IMR-90 (cell line): ENCODE data around the gene BPI. TPM values are rescaled to one million over a fixed set of nuclear protein-coding genes. Genes with fewer than 3 reads are reported as not detected.

Experiments
- ATAC-seq: fragments of 200-7000 bp; cut with Tn5 transposase; 2 replicates; pipeline ENCODE4 v1.9.1; 2020; ENCODE audit warnings: low read depth, mild to moderate bottlenecking, moderate library complexity
- BruUV-seq: library from RNA; stranded (reverse); fragments of 400-500 nt; replicated peaks from 2 replicates; lab custom pipeline; 2021; lab: Mats Ljungman, UMichigan
- CTCF ChIA-PET: fragments of 300-600 bp; formaldehyde crosslinking; extraction: SDS; loops from one replicate; lab custom pipeline; 2021; ENCODE audit warnings: antibody characterized with exemption; lab: Yijun Ruan, JAX
- POLR2A ChIA-PET: fragments of 300-600 bp; sonication (Branson Sonifier 250); formaldehyde crosslinking; loops from one replicate; lab custom pipeline; 2022; ENCODE audit warnings: antibody characterized with exemption; ENCODE audit not compliant: unreplicated experiment; lab: Charles Lee
- DNase-seq: peaks from one replicate; pipeline ENCODE4 v3.0.0; 2013
- H2AFZ ChIP-seq: replicated peaks from 2 replicates; pipeline ENCODE3; 2013; ENCODE audit warnings: low read length, mild to moderate bottlenecking; ENCODE audit not compliant: poor library complexity
- H2AK5ac ChIP-seq: 2 replicates; pipeline ENCODE4 v1.6.1; 2013; ENCODE audit warnings: low read depth, low read length, inconsistent platforms
- H2AK9ac ChIP-seq: replicated peaks from 2 replicates; pipeline ENCODE3; 2013; ENCODE audit warnings: mild to moderate bottlenecking, low read depth, low read length, moderate library complexity; ENCODE audit not compliant: poor library complexity
- H2BK120ac ChIP-seq: 2 replicates; pipeline ENCODE4 v1.6.1; 2013; ENCODE audit warnings: low read depth, low read length, inconsistent platforms
- H2BK15ac ChIP-seq: 3 replicates; pipeline ENCODE4 v1.6.1; 2013; ENCODE audit warnings: low read depth, low read length, inconsistent platforms
- H2BK20ac ChIP-seq: 2 replicates; pipeline ENCODE4 v1.6.1; 2013; ENCODE audit warnings: low read depth, mild to moderate bottlenecking, inconsistent platforms, low read length, moderate library complexity
- H2BK5ac ChIP-seq: 2 replicates; pipeline ENCODE4 v1.6.1; 2013; ENCODE audit warnings: mild to moderate bottlenecking, low read depth, low read length, inconsistent platforms; ENCODE audit not compliant: poor library complexity, severe bottlenecking
- H3K14ac ChIP-seq: replicated peaks from 2 replicates; pipeline ENCODE4 v1.6.1; 2013; ENCODE audit warnings: low read depth, low read length, inconsistent platforms
- H3K18ac ChIP-seq: 2 replicates; pipeline ENCODE4 v1.6.1; 2013; ENCODE audit warnings: low read depth, low read length, control low read depth
- H3K23ac ChIP-seq: 2 replicates; pipeline ENCODE4 v1.6.1; 2013; ENCODE audit warnings: low read depth, low read length, inconsistent platforms
- H3K27ac ChIP-seq: 2 replicates; pipeline ENCODE4 v1.5.1; 2013; ENCODE audit warnings: mild to moderate bottlenecking, control low read depth, low read length; ENCODE audit not compliant: insufficient read depth
- H3K27me3 ChIP-seq: 2 replicates; pipeline ENCODE4 v1.6.1; 2013; ENCODE audit warnings: low read length; ENCODE audit not compliant: control insufficient read depth, insufficient read depth
- H3K36me3 ChIP-seq: 2 replicates; pipeline ENCODE4 v1.6.1; 2013; ENCODE audit warnings: low read length, mixed read lengths; ENCODE audit not compliant: control insufficient read depth, insufficient read depth
- H3K4ac ChIP-seq: 2 replicates; pipeline ENCODE4 v1.6.1; 2013; ENCODE audit warnings: low read depth, low read length, inconsistent platforms
- H3K4me1 ChIP-seq: 2 replicates; pipeline ENCODE4 v1.6.1; 2013; ENCODE audit warnings: low read length, mixed read lengths; ENCODE audit not compliant: control insufficient read depth, insufficient read depth
- H3K4me2 ChIP-seq: 2 replicates; pipeline ENCODE4 v1.6.1; 2013; ENCODE audit warnings: low read depth, mild to moderate bottlenecking, control low read depth, low read length, moderate library complexity
- H3K4me3 ChIP-seq: 2 replicates; pipeline ENCODE4 v1.5.1; 2013; ENCODE audit warnings: low read depth, mild to moderate bottlenecking, control low read depth, low read length, moderate library complexity; ENCODE audit not compliant: insufficient read depth
- H3K56ac ChIP-seq: 2 replicates; pipeline ENCODE4 v1.6.1; 2013; ENCODE audit warnings: low read length, inconsistent platforms; ENCODE audit not compliant: insufficient read depth; ENCODE audit errors: extremely low read depth
- H3K79me1 ChIP-seq, 2 experiments: 2 replicates each; pipeline ENCODE4 v1.6.1; 2013; ENCODE audit warnings: low read length in 2 of 2, inconsistent platforms in 1 of 2, low read depth in 1 of 2
- H3K9ac ChIP-seq: 2 replicates; pipeline ENCODE4 v1.6.1; 2013; ENCODE audit warnings: low read depth, low read length, control low read depth
- H3K9me1 ChIP-seq: 2 replicates; pipeline ENCODE4 v1.6.1; 2013; ENCODE audit warnings: low read length, inconsistent platforms; ENCODE audit not compliant: insufficient read depth
- H3K9me3 ChIP-seq: 2 replicates; pipeline ENCODE4 v1.6.1; 2013; ENCODE audit warnings: low read length; ENCODE audit not compliant: control insufficient read depth, insufficient read depth
- H4K20me1 ChIP-seq: 2 replicates; pipeline ENCODE4 v1.6.1; 2013; ENCODE audit warnings: low read length, inconsistent platforms; ENCODE audit not compliant: insufficient read depth
- H4K5ac ChIP-seq: 2 replicates; pipeline ENCODE4 v1.6.1; 2013; ENCODE audit warnings: mild to moderate bottlenecking, low read depth, low read length, control low read depth
- H4K8ac ChIP-seq, 2 experiments: 2 replicates each; pipeline ENCODE4 v1.6.1; 2013; ENCODE audit warnings: low read depth in 2 of 2, low read length in 2 of 2, control low read depth in 1 of 2, inconsistent platforms in 1 of 2
- H4K91ac ChIP-seq: 2 replicates; pipeline ENCODE4 v1.6.1; 2013; ENCODE audit warnings: low read depth, low read length, inconsistent platforms; ENCODE audit not compliant: insufficient read depth
- BHLHE40 ChIP-seq: fragments of 150-350 bp; IDR thresholded peaks from 2 replicates; pipeline ENCODE4 v1.6.1; 2016; ENCODE audit warnings: mild to moderate bottlenecking, low read depth, low read length
- CEBPB ChIP-seq: IDR thresholded peaks from 2 replicates; pipeline ENCODE4 v1.6.1; 2012; ENCODE audit warnings: low read depth, low read length, improper control_type of control experiment
- CHD1 ChIP-seq: IDR thresholded peaks from 2 replicates; pipeline ENCODE4 v1.6.1; 2012; ENCODE audit warnings: low read depth, low read length, improper control_type of control experiment
- FOS ChIP-seq: fragments of 150-350 bp; IDR thresholded peaks from 2 replicates; pipeline ENCODE4 v1.6.1; 2016; ENCODE audit warnings: low read depth, low read length
- MAFK ChIP-seq: IDR thresholded peaks from 2 replicates; pipeline ENCODE4 v1.6.1; 2012; ENCODE audit warnings: low read depth, low read length, improper control_type of control experiment
- MAZ ChIP-seq: IDR thresholded peaks from 2 replicates; pipeline ENCODE4 v1.6.1; 2012; ENCODE audit warnings: low read depth, mild to moderate bottlenecking, low read length, improper control_type of control experiment, moderate library complexity, borderline replicate concordance
- MXI1 ChIP-seq: IDR thresholded peaks from 2 replicates; pipeline ENCODE4 v1.6.1; 2012; ENCODE audit warnings: low read depth, mild to moderate bottlenecking, low read length, moderate library complexity, borderline replicate concordance
- NFE2L2 ChIP-seq: fragments of 150-350 bp; IDR thresholded peaks from 2 replicates; pipeline ENCODE4 v1.6.1; 2016; ENCODE audit warnings: low read depth, mild to moderate bottlenecking, low read length
- POLR2A ChIP-seq: IDR thresholded peaks from 2 replicates; pipeline ENCODE4 v1.6.1; 2012; ENCODE audit warnings: mild to moderate bottlenecking, low read depth, low read length
- RAD21 ChIP-seq: IDR thresholded peaks from 2 replicates; pipeline ENCODE4 v1.6.1; 2012; ENCODE audit warnings: low read length, improper control_type of control experiment
- RCOR1 ChIP-seq: IDR thresholded peaks from 2 replicates; pipeline ENCODE4 v1.6.1; 2012; ENCODE audit warnings: mild to moderate bottlenecking, low read length, improper control_type of control experiment; ENCODE audit not compliant: insufficient replicate concordance
- RFX5 ChIP-seq: IDR thresholded peaks from 2 replicates; pipeline ENCODE4 v1.8.0; 2012; ENCODE audit warnings: low read depth, mild to moderate bottlenecking, low read length, moderate library complexity
- SMC3 ChIP-seq: fragments of 150-350 bp; IDR thresholded peaks from 2 replicates; pipeline ENCODE4 v1.6.1; 2016; ENCODE audit warnings: low read depth, mild to moderate bottlenecking, antibody characterized with exemption, low read length, moderate library complexity
- WGBS, 2 experiments: methylation state at CpG; one replicate each; pipeline versions ENCODE4 v1.1.5 to v1.1.7; 2013; ENCODE audit warnings: missing lambda C conversion rate in 2 of 2; ENCODE audit not compliant: insufficient read length in 1 of 2; ENCODE audit errors: extremely low coverage in 2 of 2; 5-methylcytosine and 5-hydroxymethylcytosine counted together
- dilution Hi-C: fragments of 300-500 bp; cut with HindIII; formaldehyde crosslinking; loops from one replicate; pipeline ENCODE4 v1.14.3; 2018; ENCODE audit warnings: low sequenced_read_pairs; ENCODE audit not compliant: unreplicated experiment
- in situ Hi-C: fragments of 300-500 bp; cut with MboI; formaldehyde crosslinking; loops from 3 replicates; pipeline ENCODE4 v1.14.3; 2019; ENCODE audit warnings: low sequenced_read_pairs, inconsistent platforms, mixed read lengths
- intact Hi-C: fragments of 100-400 bp; cut with micrococcal nuclease; formaldehyde crosslinking; loops from 2 replicates; pipeline ENCODE4 v1.10.0; 2022
- polyA plus RNA-seq, 3 experiments: library from polyadenylated mRNA; depleted of rRNA; stranded (reverse); fragments of >200 nt; gene quantifications; 2 replicates each; pipeline ENCODE4 v1.2.3, GENCODE V29; 2012; ENCODE audit warnings: low replicate concordance in 1 of 3
- total RNA-seq: library from RNA; depleted of rRNA; stranded (reverse); fragments of >200 nt; gene quantifications from 2 replicates; pipeline ENCODE4 v1.2.3, GENCODE V29; 2012
- TF ChIP-seq, protein P1 (sequence below): conservative IDR thresholded peaks from 2 replicates; pipeline ENCODE4 v1.5.1; 2012; ENCODE audit warnings: mild to moderate bottlenecking, low read depth, low read length, improper control_type of control experiment
- TF ChIP-seq, protein P2 (sequence below): fragments of 150-350 bp; IDR thresholded peaks from 2 replicates; pipeline ENCODE4 v1.6.1; 2017; ENCODE audit warnings: mild to moderate bottlenecking, antibody characterized with exemption, low read length, low read depth
- TF ChIP-seq, protein P3 (sequence below): fragments of 150-350 bp; IDR thresholded peaks from 2 replicates; pipeline ENCODE4 v1.6.1; 2016; ENCODE audit warnings: low read depth, mild to moderate bottlenecking, low read length, moderate library complexity, borderline replicate concordance

BPI gene
- total and polyA plus RNA-seq, 2 of the 4 experiments (the other 2 are of a cell fraction): 0.05 TPM; not detected in 1

DNA sequence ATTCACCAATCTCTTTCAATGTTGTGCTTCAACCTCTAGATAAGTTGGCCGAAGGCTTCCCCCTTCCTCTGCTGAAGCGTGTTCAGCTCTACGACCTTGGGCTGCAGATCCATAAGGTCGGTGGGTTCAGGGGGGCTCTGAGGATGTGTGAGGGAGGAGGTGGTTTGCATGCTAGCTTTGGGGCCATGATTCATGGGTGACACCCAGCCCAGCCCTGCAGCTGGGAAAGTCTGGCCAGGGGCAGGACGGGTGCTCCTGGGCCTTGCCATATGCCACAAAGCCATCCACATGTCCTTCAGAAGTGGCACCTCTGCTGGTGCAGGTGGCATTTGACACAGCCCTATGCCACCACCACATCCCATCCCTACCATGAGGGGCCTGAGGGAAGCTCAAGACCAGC lies 69.9 kb downstream of the BPI start:
- ChIA-PET CTCF (interaction anchor here (0.5 to 0.9 kb wide), 2 partner anchors 10 to 620 kb away, joined by 3 to 5 read pairs; no protein-coding TSS in a partner anchor), POLR2A (no interaction called here)
- no CpG with 5 or more reads among the region's 5 CpGs for WGBS, 2 experiments
- Histone ChIP-seq H3K27ac (no peak overlapping the region), H3K4me3 (no peak overlapping the region), H3K79me1 (no peaks in the 10 kb centered on the region), H4K8ac (no peak overlapping the region), H4K91ac (no peak overlapping the region), H3K23ac (no peak overlapping the region), H3K18ac (no peak overlapping the region), H3K9ac (no peak overlapping the region), H3K9me3 (no peaks in the 10 kb centered on the region), H3K9me1 (no peaks in the 10 kb centered on the region), H2AK9ac (no peak overlapping the region), H3K56ac (no peak overlapping the region), H2BK15ac (no peak overlapping the region), H2AFZ (no peak overlapping the region), H2AK5ac (no peak overlapping the region), H3K4me2 (no peak overlapping the region), H3K4me1 (no peaks in the 10 kb centered on the region), H3K27me3 (peaks cover 47% of the 10 kb centered on the region), H3K36me3 (no peaks in the 10 kb centered on the region), H3K14ac (no peak overlapping the region), H4K20me1 (no peaks in the 10 kb centered on the region), H2BK5ac (no peak overlapping the region), H4K5ac (no peak overlapping the region), H2BK120ac (no peak overlapping the region), H3K4ac (no peak overlapping the region), H2BK20ac (no peak overlapping the region)
- intact Hi-C loops (no loop called here), in situ Hi-C loops (no loop called here), dilution Hi-C loops (no loop called here)
- TF ChIP-seq RFX5: no peak
- TF ChIP-seq CEBPB: no peak
- TF ChIP-seq, protein P1, sequence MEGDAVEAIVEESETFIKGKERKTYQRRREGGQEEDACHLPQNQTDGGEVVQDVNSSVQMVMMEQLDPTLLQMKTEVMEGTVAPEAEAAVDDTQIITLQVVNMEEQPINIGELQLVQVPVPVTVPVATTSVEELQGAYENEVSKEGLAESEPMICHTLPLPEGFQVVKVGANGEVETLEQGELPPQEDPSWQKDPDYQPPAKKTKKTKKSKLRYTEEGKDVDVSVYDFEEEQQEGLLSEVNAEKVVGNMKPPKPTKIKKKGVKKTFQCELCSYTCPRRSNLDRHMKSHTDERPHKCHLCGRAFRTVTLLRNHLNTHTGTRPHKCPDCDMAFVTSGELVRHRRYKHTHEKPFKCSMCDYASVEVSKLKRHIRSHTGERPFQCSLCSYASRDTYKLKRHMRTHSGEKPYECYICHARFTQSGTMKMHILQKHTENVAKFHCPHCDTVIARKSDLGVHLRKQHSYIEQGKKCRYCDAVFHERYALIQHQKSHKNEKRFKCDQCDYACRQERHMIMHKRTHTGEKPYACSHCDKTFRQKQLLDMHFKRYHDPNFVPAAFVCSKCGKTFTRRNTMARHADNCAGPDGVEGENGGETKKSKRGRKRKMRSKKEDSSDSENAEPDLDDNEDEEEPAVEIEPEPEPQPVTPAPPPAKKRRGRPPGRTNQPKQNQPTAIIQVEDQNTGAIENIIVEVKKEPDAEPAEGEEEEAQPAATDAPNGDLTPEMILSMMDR: no peak
- TF ChIP-seq MXI1: no peak
- TF ChIP-seq NFE2L2: no peak
- no peak for TF ChIP-seq SMC3
- TF ChIP-seq RAD21: no peak
- TF ChIP-seq POLR2A: no peak
- TF ChIP-seq BHLHE40: no peak
- TF ChIP-seq, protein P2, sequence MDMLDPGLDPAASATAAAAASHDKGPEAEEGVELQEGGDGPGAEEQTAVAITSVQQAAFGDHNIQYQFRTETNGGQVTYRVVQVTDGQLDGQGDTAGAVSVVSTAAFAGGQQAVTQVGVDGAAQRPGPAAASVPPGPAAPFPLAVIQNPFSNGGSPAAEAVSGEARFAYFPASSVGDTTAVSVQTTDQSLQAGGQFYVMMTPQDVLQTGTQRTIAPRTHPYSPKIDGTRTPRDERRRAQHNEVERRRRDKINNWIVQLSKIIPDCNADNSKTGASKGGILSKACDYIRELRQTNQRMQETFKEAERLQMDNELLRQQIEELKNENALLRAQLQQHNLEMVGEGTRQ: no peak
- no peak for TF ChIP-seq CHD1
- TF ChIP-seq MAFK: no peak
- TF ChIP-seq, protein P3, sequence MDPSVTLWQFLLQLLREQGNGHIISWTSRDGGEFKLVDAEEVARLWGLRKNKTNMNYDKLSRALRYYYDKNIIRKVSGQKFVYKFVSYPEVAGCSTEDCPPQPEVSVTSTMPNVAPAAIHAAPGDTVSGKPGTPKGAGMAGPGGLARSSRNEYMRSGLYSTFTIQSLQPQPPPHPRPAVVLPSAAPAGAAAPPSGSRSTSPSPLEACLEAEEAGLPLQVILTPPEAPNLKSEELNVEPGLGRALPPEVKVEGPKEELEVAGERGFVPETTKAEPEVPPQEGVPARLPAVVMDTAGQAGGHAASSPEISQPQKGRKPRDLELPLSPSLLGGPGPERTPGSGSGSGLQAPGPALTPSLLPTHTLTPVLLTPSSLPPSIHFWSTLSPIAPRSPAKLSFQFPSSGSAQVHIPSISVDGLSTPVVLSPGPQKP: no peak
- no peak for TF ChIP-seq RCOR1
- no peak for TF ChIP-seq FOS
- no peak for TF ChIP-seq MAZ
- DNase-seq (no peak), ATAC-seq (no peak)
- BruUV-seq: no TSS peak
